ENCODE results near the gene NAA16. TPM values are rescaled to one million over a fixed set of nuclear protein-coding genes. Genes with fewer than 3 reads are reported as not detected.
"Not testable (repeated sequence)": the region's sequence is repeated elsewhere in the genome, so short reads cannot be mapped to it uniquely, and the experiment has no call there.

The NAA16 gene
- total and polyA plus RNA-seq, 2 of the 4 experiments (the other 2 are of a cell fraction): 6.6 to 8.8 TPM

- dilution Hi-C loops (cut with HindIII; ENCODE audit: low sequenced_read_pairs, unreplicated experiment); H3K9me3 ChIP-seq (ENCODE audit: control insufficient read depth, insufficient read depth, low read length); CTCF ChIA-PET; H4K91ac ChIP-seq (ENCODE audit: insufficient read depth, low read depth, low read length); H4K8ac ChIP-seq (ENCODE audit: low read depth in 2 of 2, low read length in 2 of 2); H3K27me3 ChIP-seq (ENCODE audit: control insufficient read depth, insufficient read depth, low read length); H2AK5ac ChIP-seq (ENCODE audit: low read depth, low read length); H3K4me1 ChIP-seq (ENCODE audit: control insufficient read depth, insufficient read depth, low read length); H2BK15ac ChIP-seq (ENCODE audit: low read depth, low read length); H3K23ac ChIP-seq (ENCODE audit: low read depth, low read length); ATAC-seq (ENCODE audit: low read depth); H2BK5ac ChIP-seq (ENCODE audit: low read depth, low read length, poor library complexity, severe bottlenecking); H3K4me2 ChIP-seq (ENCODE audit: low read depth, low read length); H2BK20ac ChIP-seq (ENCODE audit: low read depth, low read length); intact Hi-C loops (cut with micrococcal nuclease); in situ Hi-C loops (cut with MboI; ENCODE audit: low sequenced_read_pairs); H3K4ac ChIP-seq (ENCODE audit: low read depth, low read length); H4K20me1 ChIP-seq (ENCODE audit: insufficient read depth, low read length); H3K36me3 ChIP-seq (ENCODE audit: control insufficient read depth, insufficient read depth, low read length); BruUV-seq (replicated peaks); H3K14ac ChIP-seq (replicated peaks; ENCODE audit: low read depth, low read length); DNase-seq; H3K4me3 ChIP-seq (ENCODE audit: insufficient read depth, low read depth, low read length); H2AFZ ChIP-seq (replicated peaks; ENCODE audit: low read length, poor library complexity); H3K27ac ChIP-seq (ENCODE audit: insufficient read depth, low read length); H4K5ac ChIP-seq (ENCODE audit: low read depth, low read length); H3K79me1 ChIP-seq (ENCODE audit: low read depth in 1 of 2, low read length in 2 of 2); H2BK120ac ChIP-seq (ENCODE audit: low read depth, low read length); H3K18ac ChIP-seq (ENCODE audit: low read depth, low read length); POLR2A ChIA-PET (ENCODE audit: unreplicated experiment); H3K9me1 ChIP-seq (ENCODE audit: insufficient read depth, low read length); H3K56ac ChIP-seq (ENCODE audit: extremely low read depth, insufficient read depth, low read length); H3K9ac ChIP-seq (ENCODE audit: low read depth, low read length); H2AK9ac ChIP-seq (replicated peaks; ENCODE audit: low read depth, low read length, poor library complexity): not testable (repeated sequence)
- WGBS, 2 experiments (ENCODE audit: extremely low coverage in 2 of 2, insufficient read length in 1 of 2): 68% methylated on average over 2 of the region's 7 CpGs; no CpG with 5 or more reads in 1 of the 2 experiments
Measured at GRCh38 chr13:41421983-41422382, 110.9 kb downstream of the NAA16 start.

GRCh38 chr13:41423259-41423658 is 112.2 kb downstream of the NAA16 start:
- H2AK5ac ChIP-seq (ENCODE audit: low read depth, low read length); H2BK120ac ChIP-seq (ENCODE audit: low read depth, low read length); H3K9me3 ChIP-seq (ENCODE audit: control insufficient read depth, insufficient read depth, low read length); H3K4me1 ChIP-seq (ENCODE audit: control insufficient read depth, insufficient read depth, low read length); H3K9me1 ChIP-seq (ENCODE audit: insufficient read depth, low read length); H4K91ac ChIP-seq (ENCODE audit: insufficient read depth, low read depth, low read length); H3K4me3 ChIP-seq (ENCODE audit: insufficient read depth, low read depth, low read length); H3K27ac ChIP-seq (ENCODE audit: insufficient read depth, low read length); DNase-seq; intact Hi-C loops (cut with micrococcal nuclease); CTCF ChIA-PET; H4K8ac ChIP-seq (ENCODE audit: low read depth in 2 of 2, low read length in 2 of 2); H3K14ac ChIP-seq (replicated peaks; ENCODE audit: low read depth, low read length); H2BK20ac ChIP-seq (ENCODE audit: low read depth, low read length); H4K20me1 ChIP-seq (ENCODE audit: insufficient read depth, low read length); H3K23ac ChIP-seq (ENCODE audit: low read depth, low read length); H3K4ac ChIP-seq (ENCODE audit: low read depth, low read length); H3K4me2 ChIP-seq (ENCODE audit: low read depth, low read length); H4K5ac ChIP-seq (ENCODE audit: low read depth, low read length); H2BK15ac ChIP-seq (ENCODE audit: low read depth, low read length); ATAC-seq (ENCODE audit: low read depth); H3K79me1 ChIP-seq (ENCODE audit: low read depth in 1 of 2, low read length in 2 of 2); H2AFZ ChIP-seq (replicated peaks; ENCODE audit: low read length, poor library complexity); H2AK9ac ChIP-seq (replicated peaks; ENCODE audit: low read depth, low read length, poor library complexity); H3K36me3 ChIP-seq (ENCODE audit: control insufficient read depth, insufficient read depth, low read length); H3K27me3 ChIP-seq (ENCODE audit: control insufficient read depth, insufficient read depth, low read length); BruUV-seq (replicated peaks); H3K9ac ChIP-seq (ENCODE audit: low read depth, low read length); POLR2A ChIA-PET (ENCODE audit: unreplicated experiment); H2BK5ac ChIP-seq (ENCODE audit: low read depth, low read length, poor library complexity, severe bottlenecking); dilution Hi-C loops (cut with HindIII; ENCODE audit: low sequenced_read_pairs, unreplicated experiment); H3K56ac ChIP-seq (ENCODE audit: extremely low read depth, insufficient read depth, low read length); H3K18ac ChIP-seq (ENCODE audit: low read depth, low read length); in situ Hi-C loops (cut with MboI; ENCODE audit: low sequenced_read_pairs): not testable (repeated sequence)
- 100% methylated on average over 1 of the region's 13 CpGs; no CpG with 5 or more reads in 1 of the 2 experiments for WGBS, 2 experiments (ENCODE audit: extremely low coverage in 2 of 2, insufficient read length in 1 of 2)

Data from IMR-90 (cell line).